C4-2B (cell line): Measurements from ENCODE around the gene LMCD1.

Source experiments
- CTCF ChIP-seq: fragments of 450-650 bp; conservative IDR thresholded peaks from 2 replicates; pipeline ENCODE4 v1.5.1; 2017; ENCODE audit warnings: mild to moderate bottlenecking
- ZFX ChIP-seq: fragments of 450-650 bp; IDR thresholded peaks from 2 replicates; pipeline ENCODE4 v1.6.1; 2017

GRCh38 chr3:8485943-8486342 lies 15.7 kb upstream of the LMCD1 start:
- no peak for TF ChIP-seq CTCF
- no peak for TF ChIP-seq ZFX
